ENCODE data around the gene IDH1. TPM values are rescaled to one million over a fixed set of nuclear protein-coding genes. Genes with fewer than 3 reads are reported as not detected.

IDH1 gene
- total RNA-seq, 2 donors from 2014 or later = 305 to 431 TPM

- Histone ChIP-seq H3K27me3 (ENCODE audit: control insufficient read depth, insufficient read depth, low read length, poor library complexity, severe bottlenecking) (no peaks in the 10 kb centered on the region), H3K4me1 (ENCODE audit: control insufficient read depth, insufficient read depth, low read length) (no peaks in the 10 kb centered on the region), H3K27ac (ENCODE audit: low read depth, low read length) (no peak overlapping the region), H3K9me3 (ENCODE audit: control insufficient read depth, low read length) (no peaks in the 10 kb centered on the region), H3K4me3 (ENCODE audit: low read length) (peak overlapping the region; percentile 100), H3K36me3 (ENCODE audit: control insufficient read depth, insufficient read depth, low read length) (peaks cover 83% of the 10 kb centered on the region), H3K9ac (ENCODE audit: extremely low read depth, low read length, poor library complexity, severe bottlenecking) (no peak overlapping the region)
- no peak for DNase-seq
- no peaks in the 10 kb centered on the region for H3K27me3 Mint-ChIP-seq (ENCODE audit: insufficient read depth)
- WGBS, 2 experiments (ENCODE audit: insufficient coverage in 1 of 2, insufficient read length in 1 of 2) = 71 to 90% methylated on average over 1 to 2 of the region's 2 CpGs
- peak overlapping the region; percentile 74 for H3K27ac Mint-ChIP-seq
- H3K4me1 Mint-ChIP-seq = peaks cover 28% of the 10 kb centered on the region
- H3K4me3 Mint-ChIP-seq = no peak overlapping the region
- no peaks in the 10 kb centered on the region for H3K9me3 Mint-ChIP-seq
- no peak for TF ChIP-seq CTCF (conservative IDR thresholded peaks at IDR 0.05)
- H3K36me3 Mint-ChIP-seq (ENCODE audit: low read depth) = peaks cover 78% of the 10 kb centered on the region
These were observed 4.5 kb downstream of the IDH1 start for GRCh38 chr2:208250388-208250787.

- H3K4me3 Mint-ChIP-seq = no peak overlapping the region
- 100% methylated on average over 2 of the region's 2 CpGs for WGBS, 2 experiments (ENCODE audit: insufficient coverage in 1 of 2, insufficient read length in 1 of 2)
- H3K27me3 Mint-ChIP-seq (ENCODE audit: insufficient read depth) = no peaks in the 10 kb centered on the region
- peaks cover 28% of the 10 kb centered on the region for H3K4me1 Mint-ChIP-seq
- Histone ChIP-seq H3K9me3 (ENCODE audit: control insufficient read depth, low read length) (no peaks in the 10 kb centered on the region), H3K4me1 (ENCODE audit: control insufficient read depth, insufficient read depth, low read length) (no peaks in the 10 kb centered on the region), H3K36me3 (ENCODE audit: control insufficient read depth, insufficient read depth, low read length) (peaks cover 94% of the 10 kb centered on the region), H3K9ac (ENCODE audit: extremely low read depth, low read length, poor library complexity, severe bottlenecking) (no peak overlapping the region), H3K27ac (ENCODE audit: low read depth, low read length) (no peak overlapping the region), H3K4me3 (ENCODE audit: low read length) (no peak overlapping the region), H3K27me3 (ENCODE audit: control insufficient read depth, insufficient read depth, low read length, poor library complexity, severe bottlenecking) (no peaks in the 10 kb centered on the region)
- no peak overlapping the region for H3K27ac Mint-ChIP-seq
- DNase-seq = no peak
- no peak for TF ChIP-seq CTCF (conservative IDR thresholded peaks at IDR 0.05)
- no peaks in the 10 kb centered on the region for H3K9me3 Mint-ChIP-seq
- peaks cover 87% of the 10 kb centered on the region for H3K36me3 Mint-ChIP-seq (ENCODE audit: low read depth)
These were observed 5.6 kb downstream of the IDH1 start for GRCh38 chr2:208249296-208249695.

- no peak overlapping the region for H3K9ac ChIP-seq (ENCODE audit: extremely low read depth, low read length, poor library complexity, severe bottlenecking)
- Mint-ChIP-seq H3K4me3 (no peak overlapping the region), H3K27me3 (ENCODE audit: insufficient read depth) (no peaks in the 10 kb centered on the region), H3K36me3 (ENCODE audit: low read depth) (peaks cover 91% of the 10 kb centered on the region), H3K27ac (no peak overlapping the region), H3K9me3 (no peaks in the 10 kb centered on the region), H3K4me1 (peaks cover 27% of the 10 kb centered on the region)
- no peaks in the 10 kb centered on the region for H3K4me1 ChIP-seq (ENCODE audit: control insufficient read depth, insufficient read depth, low read length)
- DNase-seq = no peak
- no peak overlapping the region for H3K4me3 ChIP-seq (ENCODE audit: low read length)
- H3K36me3 ChIP-seq (ENCODE audit: control insufficient read depth, insufficient read depth, low read length) = peaks cover 99% of the 10 kb centered on the region
- no peaks in the 10 kb centered on the region for H3K27me3 ChIP-seq (ENCODE audit: control insufficient read depth, insufficient read depth, low read length, poor library complexity, severe bottlenecking)
- H3K27ac ChIP-seq (ENCODE audit: low read depth, low read length) = no peak overlapping the region
- H3K9me3 ChIP-seq (ENCODE audit: control insufficient read depth, low read length) = no peaks in the 10 kb centered on the region
- 90 to 97% methylated on average over 3 of the region's 3 CpGs for WGBS, 2 experiments (ENCODE audit: insufficient coverage in 1 of 2, insufficient read length in 1 of 2)
- no peak for TF ChIP-seq CTCF (conservative IDR thresholded peaks at IDR 0.05)
These were observed 6.3 kb downstream of the IDH1 start for GRCh38 chr2:208248601-208249000.
